A549 (cell line): ENCODE data around the gene DTNB. TPM values are rescaled to one million over a fixed set of nuclear protein-coding genes. Genes with fewer than 3 reads are reported as not detected.
"Not testable (repeated sequence)": the region's sequence is repeated elsewhere in the genome, so short reads cannot be mapped to it uniquely, and the experiment has no call there.

Source experiments
- ATAC-seq, 2 experiments: fragments of 200-7000 bp in 1 of 2; fragments of >200 bp in 1 of 2; cut with Nextera tagmentation in 1 of 2; cut with Tn5 transposase in 1 of 2; 3 replicates each; pipeline versions ENCODE4 v1.8.0 to v1.9.1; 2018 to 2020; ENCODE audit warnings: mild to moderate bottlenecking in 1 of 2, moderate library complexity in 1 of 2
- CTCF ChIA-PET: fragments of 300-600 bp; sonication (Branson Sonifier 250); formaldehyde crosslinking; extraction: SDS; loops from one replicate; lab custom pipeline; 2021; ENCODE audit warnings: antibody characterized with exemption, inconsistent platforms; lab: Yijun Ruan, JAX
- POLR2A ChIA-PET: fragments of 350-600 bp; formaldehyde crosslinking; extraction: SDS; loops from one replicate; lab custom pipeline; 2021; ENCODE audit warnings: antibody characterized with exemption, inconsistent platforms; lab: Yijun Ruan, JAX
- DNase-seq, 2 experiments: peaks; one replicate each; pipeline versions ENCODE4 v3.0.0 to v3.0.0-alpha.2; 2011 to 2016; ENCODE audit warnings: low read depth in 1 of 2, low spot score in 1 of 2
- FAIRE-seq: peaks from 2 replicates; lab custom pipeline; 2011; peaks lifted over from hg19 to GRCh38; lab: Jason Lieb, UNC
- H3K27ac ChIP-seq, 2 experiments: fragments of >200 bp; sonication (Bioruptor Twin); formaldehyde crosslinking; 3 replicates each; pipeline ENCODE4 v1.5.1; 2016 to 2017
- H3K4me1 ChIP-seq: fragments of >200 bp; sonication (Bioruptor Twin); formaldehyde crosslinking; 3 replicates; pipeline ENCODE4 v1.6.1; 2016
- H3K4me2 ChIP-seq: fragments of >200 bp; sonication (Bioruptor Twin); formaldehyde crosslinking; 3 replicates; pipeline ENCODE4 v1.6.1; 2016
- H3K4me3 ChIP-seq: fragments of >200 bp; sonication (Bioruptor Twin); formaldehyde crosslinking; 3 replicates; pipeline ENCODE4 v1.5.1; 2016
- H3K9me3 ChIP-seq: fragments of >200 bp; sonication (Bioruptor Twin); formaldehyde crosslinking; 3 replicates; pipeline ENCODE4 v1.6.1; 2016
- ESRRA ChIP-seq: fragments of 150-350 bp; IDR thresholded peaks from 2 replicates; pipeline ENCODE4 v1.6.1; 2014; ENCODE audit warnings: mild to moderate bottlenecking, low read length, borderline replicate concordance
- FOXS1 ChIP-seq: fragments of 250-450 bp; sonication (Bioruptor Pico); IDR thresholded peaks from 2 replicates; pipeline ENCODE4 v1.5.0; 2020; ENCODE audit warnings: mild to moderate bottlenecking, moderate library complexity
- MAFK ChIP-seq: fragments of 450-650 bp; IDR thresholded peaks from 2 replicates; pipeline ENCODE4 v1.6.1; 2014; ENCODE audit not compliant: partially characterized antibody
- PHF8 ChIP-seq: fragments of 200-600 bp; sonication (generic); IDR thresholded peaks from 2 replicates; pipeline ENCODE4 v1.6.1; 2016; ENCODE audit warnings: low read depth, mild to moderate bottlenecking, antibody characterized with exemption, moderate library complexity, borderline replicate concordance
- RAD21 ChIP-seq, 2 experiments: fragments of >200 bp in 1 of 2; sonication (Bioruptor Twin) in 1 of 2; formaldehyde crosslinking in 1 of 2; IDR thresholded peaks in 1 of 2; conservative IDR thresholded peaks in 1 of 2; 2 replicates in 1 of 2; 3 replicates in 1 of 2; pipeline ENCODE4 v1.6.1; 2012 to 2018; ENCODE audit warnings: inconsistent platforms in 1 of 2
- SMC3 ChIP-seq: fragments of >200 bp; sonication (Bioruptor Twin); formaldehyde crosslinking; IDR thresholded peaks from 3 replicates; pipeline ENCODE4 v1.6.1; 2018; ENCODE audit warnings: inconsistent platforms
- SREBF2 ChIP-seq: fragments of 450-650 bp; IDR thresholded peaks from 2 replicates; pipeline ENCODE4 v1.6.1; 2014; ENCODE audit warnings: mild to moderate bottlenecking, moderate library complexity
- ZFP36 ChIP-seq: fragments of 450-650 bp; IDR thresholded peaks from 2 replicates; pipeline ENCODE4 v1.6.1; 2014; ENCODE audit warnings: borderline replicate concordance; ENCODE audit not compliant: partially characterized antibody
- ZNF302 ChIP-seq: fragments of 250-450 bp; sonication (Bioruptor Pico); IDR thresholded peaks from 2 replicates; pipeline ENCODE4 v1.9.0; 2021; ENCODE audit warnings: inconsistent platforms, mild to moderate bottlenecking, moderate library complexity
- WGBS: methylation state at CpG from one replicate; pipeline ENCODE4 v1.1.6; 2017; ENCODE audit errors: missing lambda C conversion rate; 5-methylcytosine and 5-hydroxymethylcytosine counted together
- polyA plus RNA-seq, 4 experiments: library from polyadenylated mRNA; depleted of rRNA in 3 of 4; stranded (reverse); fragments of >200 nt; fragmentation: RNase III in 1 of 4; extraction: RNeasy Plus Mini Kit Qiagen cat#74134 plus additional on column Dnase treatment in 1 of 4; gene quantifications; 2 replicates in 3 of 4; 3 replicates in 1 of 4; pipeline ENCODE4 v1.2.3, GENCODE V29; 2011 to 2017
- TF ChIP-seq, protein P1 (sequence below): IDR thresholded peaks from 2 replicates; pipeline ENCODE4 v1.6.1; 2012
- TF ChIP-seq, protein P2 (sequence below): IDR thresholded peaks from 2 replicates; pipeline ENCODE4 v1.6.1; 2012
- TF ChIP-seq, protein P3 (sequence below): fragments of 250-450 bp; sonication (Bioruptor Pico); IDR thresholded peaks from 2 replicates; pipeline ENCODE4 v1.5.0; 2020; ENCODE audit warnings: low read depth, mild to moderate bottlenecking, moderate library complexity
- TF ChIP-seq, protein P4 (sequence below): fragments of 250-450 bp; sonication (Bioruptor Pico); IDR thresholded peaks from 2 replicates; pipeline ENCODE4 v1.5.0; 2021; ENCODE audit warnings: mild to moderate bottlenecking, moderate library complexity, borderline replicate concordance
- TF ChIP-seq, protein P5 (sequence below): fragments of >200 bp; sonication (Bioruptor Twin); formaldehyde crosslinking; IDR thresholded peaks from 3 replicates; pipeline ENCODE4 v1.6.1; 2016

Gene DTNB
- polyA plus RNA-seq, 2 of the 4 experiments (the other 2 are of a cell fraction): 11.2 to 32.6 TPM

DNA sequence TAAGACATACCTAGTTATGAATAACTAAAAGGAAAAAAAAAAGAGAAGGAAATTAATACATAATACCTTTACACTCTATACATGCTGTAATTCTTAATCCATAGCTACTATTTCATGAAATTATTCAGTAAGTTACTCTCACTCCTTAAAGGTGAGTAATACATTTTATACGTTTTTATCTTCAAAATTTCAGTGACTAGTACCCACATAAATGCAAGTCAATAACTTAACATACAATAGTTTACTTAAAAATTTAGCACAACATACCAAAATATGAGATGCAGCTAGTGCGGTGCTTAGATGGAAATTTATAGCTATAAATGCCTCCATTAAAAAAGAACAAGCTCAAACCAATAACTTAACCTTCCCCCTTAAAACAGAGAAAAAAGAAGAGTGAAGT lies 36.0 kb upstream of the DTNB start:
- H3K27ac ChIP-seq: no peak overlapping the region
- H3K4me3 ChIP-seq: peak overlapping the region; percentile 38; the same call in 1 of the 3 replicates
- ChIA-PET POLR2A (interaction anchor here (1.2 kb wide), 1 partner anchor 9 kb away, joined by 3 read pairs; no protein-coding TSS in a partner anchor), CTCF (interaction anchor here (0.6 to 5.8 kb wide), 9 partner anchors 9 to 620 kb away, joined by 3 to 46 read pairs (median 5); no protein-coding TSS in a partner anchor)
- no peak for DNase-seq
- peaks cover 12% of the 10 kb centered on the region; the same call in 2 of the 3 replicates for H3K4me1 ChIP-seq
- no peaks in the 10 kb centered on the region for H3K9me3 ChIP-seq
- no peak for ATAC-seq
- WGBS: 56% methylated on average over 2 of the region's 2 CpGs
- no peak for FAIRE-seq
- peak overlapping the region; percentile 71 for H3K4me2 ChIP-seq
- TF ChIP-seq ZFP36: no peak

DNA sequence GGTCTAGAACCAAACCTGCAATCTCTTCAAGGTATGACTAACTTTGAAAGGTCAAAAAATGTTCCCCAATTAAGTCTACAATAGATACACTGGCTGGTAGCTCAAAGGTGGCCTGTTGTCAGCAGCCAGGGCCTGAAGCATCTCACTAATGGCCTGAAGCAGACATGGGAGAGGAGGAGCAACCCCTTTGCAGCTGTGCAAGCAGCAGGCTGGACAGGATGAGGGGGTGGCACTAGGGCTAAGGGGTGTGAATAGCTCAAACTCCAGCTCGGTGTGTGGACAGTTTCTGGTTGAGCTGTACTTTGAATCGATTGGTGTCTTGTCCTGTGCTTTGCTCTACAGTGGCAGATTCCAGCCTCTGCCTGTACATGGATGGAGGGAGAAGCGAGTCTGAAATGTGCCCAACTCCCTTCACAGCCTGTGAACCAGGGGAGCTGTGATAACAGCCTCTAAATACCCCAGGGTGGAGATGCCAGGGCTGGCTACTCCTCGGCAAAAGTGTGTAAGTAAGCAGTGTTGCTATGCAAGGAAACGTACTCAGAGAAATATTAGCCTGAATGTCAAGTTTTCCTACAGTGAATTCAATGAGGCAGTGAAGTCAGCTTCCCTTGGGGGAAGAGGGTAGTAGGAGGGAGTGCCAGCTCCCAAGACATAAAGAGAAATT lies 34.7 kb upstream of the DTNB start:
- WGBS: 62% methylated on average over 5 of the region's 5 CpGs
- ATAC-seq: peak; percentile 58 to 59; a peak in 5 of 6 replicates
- Histone ChIP-seq H3K9me3 (no peaks in the 10 kb centered on the region), H3K27ac (no peak overlapping the region), H3K4me2 (no peak overlapping the region), H3K4me1 (peaks cover 12% of the 10 kb centered on the region; the same call in 2 of the 3 replicates), H3K4me3 (no peak overlapping the region)
- no peak for FAIRE-seq
- POLR2A ChIA-PET: no interaction called here
- no peak for TF ChIP-seq SREBF2
- no peak for TF ChIP-seq FOXS1 (CRISPR knock-in tag)
- TF ChIP-seq, protein P1, sequence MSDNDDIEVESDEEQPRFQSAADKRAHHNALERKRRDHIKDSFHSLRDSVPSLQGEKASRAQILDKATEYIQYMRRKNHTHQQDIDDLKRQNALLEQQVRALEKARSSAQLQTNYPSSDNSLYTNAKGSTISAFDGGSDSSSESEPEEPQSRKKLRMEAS: no peak
- no peak for TF ChIP-seq RAD21 (conservative IDR thresholded peaks at IDR 0.05 in 1 of 2, IDR thresholded peaks at IDR 0.05 in 1 of 2)
- no peak for DNase-seq
- CTCF ChIA-PET: interaction anchor here (0.7 to 5.8 kb wide), 8 partner anchors 8 to 441 kb away, joined by 3 to 46 read pairs (median 4); no protein-coding TSS in a partner anchor

DNA sequence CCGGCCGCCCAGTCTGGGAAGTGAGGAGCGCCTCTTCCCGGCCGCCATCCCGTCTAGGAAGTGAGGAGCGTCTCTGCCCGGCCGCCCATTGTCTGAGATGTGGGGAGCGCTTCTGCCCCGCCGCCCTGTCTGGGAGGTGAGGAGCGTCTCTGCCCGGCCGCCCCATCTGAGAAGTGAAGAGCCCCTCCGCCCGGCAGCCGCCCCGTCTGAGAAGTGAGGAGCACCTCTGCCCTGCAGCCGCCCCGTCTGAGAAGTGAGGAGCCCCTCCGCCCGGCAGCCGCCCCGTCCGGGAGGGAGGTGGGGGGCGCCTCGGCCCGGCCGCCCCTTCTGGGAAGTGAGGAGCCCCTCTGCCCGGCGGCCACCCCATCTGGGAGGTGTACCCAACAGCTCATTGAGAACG lies 32.2 kb upstream of the DTNB start:
- H3K4me2 ChIP-seq, CTCF ChIA-PET, H3K9me3 ChIP-seq, H3K27ac ChIP-seq, ATAC-seq, FAIRE-seq, POLR2A ChIA-PET, DNase-seq, H3K4me3 ChIP-seq: not testable (repeated sequence)
- WGBS: 87% methylated on average over 21 of the region's 33 CpGs
- peaks cover 14% of the 10 kb centered on the region; the same call in 2 of the 3 replicates for H3K4me1 ChIP-seq

DNA sequence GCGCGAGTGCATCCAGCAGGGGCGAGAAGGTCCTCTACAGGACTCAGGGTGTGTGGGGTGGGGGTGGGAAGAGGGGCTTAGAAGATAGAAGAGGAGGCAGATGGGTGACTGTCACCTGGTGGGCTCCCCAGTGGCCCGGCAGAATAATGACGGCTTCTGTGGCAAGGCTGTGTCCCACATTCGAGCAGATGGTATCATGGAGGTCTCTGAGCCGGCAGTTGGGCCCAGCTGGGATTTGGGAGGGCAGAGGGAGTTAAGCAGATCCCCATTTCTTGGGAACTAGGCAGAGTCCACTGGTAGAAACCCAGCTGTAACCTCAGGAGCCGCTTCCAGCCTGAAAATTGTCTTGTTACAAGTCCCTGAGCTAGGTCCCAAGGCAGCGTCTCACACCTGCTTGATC lies 28.4 kb upstream of the DTNB start:
- DNase-seq (no peak), ATAC-seq (0 out of 6 replicates have a peak, but pooled peaks of 1 of the 2 experiments have one; percentile 14), FAIRE-seq (no peak)
- Histone ChIP-seq H3K4me2 (no peak overlapping the region), H3K4me3 (no peak overlapping the region), H3K27ac (no peak overlapping the region), H3K4me1 (peaks cover 13% of the 10 kb centered on the region; the same call in 1 of the 3 replicates), H3K9me3 (no peaks in the 10 kb centered on the region)
- ChIA-PET CTCF (interaction anchor here (0.7 to 6.8 kb wide), 11 partner anchors 8 to 302 kb away, joined by 3 to 126 read pairs (median 33); no protein-coding TSS in a partner anchor), POLR2A (no interaction called here)
- 89% methylated on average over 8 of the region's 9 CpGs for WGBS
- TF ChIP-seq MAFK: no peak
- TF ChIP-seq, protein P2, sequence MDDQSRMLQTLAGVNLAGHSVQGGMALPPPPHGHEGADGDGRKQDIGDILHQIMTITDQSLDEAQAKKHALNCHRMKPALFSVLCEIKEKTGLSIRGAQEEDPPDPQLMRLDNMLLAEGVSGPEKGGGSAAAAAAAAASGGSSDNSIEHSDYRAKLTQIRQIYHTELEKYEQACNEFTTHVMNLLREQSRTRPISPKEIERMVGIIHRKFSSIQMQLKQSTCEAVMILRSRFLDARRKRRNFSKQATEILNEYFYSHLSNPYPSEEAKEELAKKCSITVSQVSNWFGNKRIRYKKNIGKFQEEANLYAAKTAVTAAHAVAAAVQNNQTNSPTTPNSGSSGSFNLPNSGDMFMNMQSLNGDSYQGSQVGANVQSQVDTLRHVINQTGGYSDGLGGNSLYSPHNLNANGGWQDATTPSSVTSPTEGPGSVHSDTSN: no peak

DNA sequence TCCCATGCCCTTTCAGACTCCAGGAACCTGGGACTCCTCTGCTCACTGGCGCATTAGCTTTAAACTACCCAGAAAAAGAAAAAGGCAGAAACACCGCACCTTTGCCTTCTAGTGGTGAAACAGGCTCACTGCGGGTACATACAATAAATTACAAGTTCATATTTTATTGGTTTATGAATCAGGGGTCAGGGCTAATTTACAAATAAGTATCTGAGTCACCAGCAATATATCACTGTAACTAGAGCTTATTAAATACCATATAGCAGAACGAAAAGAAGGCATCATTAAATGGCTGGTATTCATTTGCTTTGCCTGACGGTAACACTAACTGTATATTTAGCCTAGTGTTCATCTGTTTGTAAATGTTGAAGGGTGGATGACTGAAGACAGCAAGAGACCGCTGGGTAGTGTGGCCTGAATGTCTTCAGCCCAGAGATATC lies 26.9 kb upstream of the DTNB start:
- H3K4me2 ChIP-seq: peak overlapping the region; percentile 39; the same call in 2 of the 3 replicates
- H3K9me3 ChIP-seq: no peaks in the 10 kb centered on the region
- WGBS: 13% methylated on average over 6 of the region's 6 CpGs
- peak; percentile 59 for FAIRE-seq
- POLR2A ChIA-PET: interaction anchor here (0.8 to 1.0 kb wide), 2 partner anchors 9 to 26 kb away, joined by 3 to 4 read pairs; no protein-coding TSS in a partner anchor
- no peak overlapping the region for H3K27ac ChIP-seq
- ATAC-seq: peak; percentile 75 to 82
- CTCF ChIA-PET: interaction anchor here (0.6 to 6.8 kb wide), 32 partner anchors 10 to 534 kb away, joined by 3 to 126 read pairs (median 5); partner anchors contain the start of gene DNMT3A
- no peak overlapping the region for H3K4me3 ChIP-seq
- peaks cover 13% of the 10 kb centered on the region; the same call in 1 of the 3 replicates for H3K4me1 ChIP-seq
- DNase-seq: peak; percentile 55 to 70
- TF ChIP-seq, protein P3, sequence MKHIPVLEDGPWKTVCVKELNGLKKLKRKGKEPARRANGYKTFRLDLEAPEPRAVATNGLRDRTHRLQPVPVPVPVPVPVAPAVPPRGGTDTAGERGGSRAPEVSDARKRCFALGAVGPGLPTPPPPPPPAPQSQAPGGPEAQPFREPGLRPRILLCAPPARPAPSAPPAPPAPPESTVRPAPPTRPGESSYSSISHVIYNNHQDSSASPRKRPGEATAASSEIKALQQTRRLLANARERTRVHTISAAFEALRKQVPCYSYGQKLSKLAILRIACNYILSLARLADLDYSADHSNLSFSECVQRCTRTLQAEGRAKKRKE: no peak
- TF ChIP-seq ESRRA: 0 out of 2 replicates have a peak, but pooled peaks have one; percentile 48
- no peak for TF ChIP-seq ZNF302 (CRISPR knock-in tag)
- TF ChIP-seq, protein P4, sequence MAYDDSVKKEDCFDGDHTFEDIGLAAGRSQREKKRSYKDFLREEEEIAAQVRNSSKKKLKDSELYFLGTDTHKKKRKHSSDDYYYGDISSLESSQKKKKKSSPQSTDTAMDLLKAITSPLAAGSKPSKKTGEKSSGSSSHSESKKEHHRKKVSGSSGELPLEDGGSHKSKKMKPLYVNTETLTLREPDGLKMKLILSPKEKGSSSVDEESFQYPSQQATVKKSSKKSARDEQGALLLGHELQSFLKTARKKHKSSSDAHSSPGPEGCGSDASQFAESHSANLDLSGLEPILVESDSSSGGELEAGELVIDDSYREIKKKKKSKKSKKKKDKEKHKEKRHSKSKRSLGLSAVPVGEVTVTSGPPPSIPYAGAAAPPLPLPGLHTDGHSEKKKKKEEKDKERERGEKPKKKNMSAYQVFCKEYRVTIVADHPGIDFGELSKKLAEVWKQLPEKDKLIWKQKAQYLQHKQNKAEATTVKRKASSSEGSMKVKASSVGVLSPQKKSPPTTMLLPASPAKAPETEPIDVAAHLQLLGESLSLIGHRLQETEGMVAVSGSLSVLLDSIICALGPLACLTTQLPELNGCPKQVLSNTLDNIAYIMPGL (CRISPR knock-in tag): no peak
- TF ChIP-seq, protein P2: no peak
- peak; percentile 63 to 77 for TF ChIP-seq RAD21 (conservative IDR thresholded peaks at IDR 0.05 in 1 of 2, IDR thresholded peaks at IDR 0.05 in 1 of 2)
- TF ChIP-seq, protein P5, sequence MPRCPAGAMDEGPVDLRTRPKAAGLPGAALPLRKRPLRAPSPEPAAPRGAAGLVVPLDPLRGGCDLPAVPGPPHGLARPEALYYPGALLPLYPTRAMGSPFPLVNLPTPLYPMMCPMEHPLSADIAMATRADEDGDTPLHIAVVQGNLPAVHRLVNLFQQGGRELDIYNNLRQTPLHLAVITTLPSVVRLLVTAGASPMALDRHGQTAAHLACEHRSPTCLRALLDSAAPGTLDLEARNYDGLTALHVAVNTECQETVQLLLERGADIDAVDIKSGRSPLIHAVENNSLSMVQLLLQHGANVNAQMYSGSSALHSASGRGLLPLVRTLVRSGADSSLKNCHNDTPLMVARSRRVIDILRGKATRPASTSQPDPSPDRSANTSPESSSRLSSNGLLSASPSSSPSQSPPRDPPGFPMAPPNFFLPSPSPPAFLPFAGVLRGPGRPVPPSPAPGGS: no peak
- TF ChIP-seq, protein P1: no peak
- no peak for TF ChIP-seq PHF8
- peak; percentile 79 for TF ChIP-seq SMC3
